ENCODE results near the gene RNF34.
A peak's percentile ranks its signal among the peaks of the same experiment; 100 is the strongest.
"Not testable (repeated sequence)": the region's sequence is repeated elsewhere in the genome, so short reads cannot be mapped to it uniquely, and the experiment has no call there.

RNF34 gene

GRCh38 chr12:121374336-121374735, 25.6 kb upstream of the RNF34 start:
- H3K27ac ChIP-seq (ENCODE audit: low read depth, low read length); H3K4me1 ChIP-seq (ENCODE audit: control insufficient read depth, insufficient read depth, low read length); H3K27me3 ChIP-seq (ENCODE audit: control insufficient read depth, insufficient read depth, low read length); H3K9ac ChIP-seq (ENCODE audit: low read length); H3K4me3 ChIP-seq (ENCODE audit: low read length); H3K36me3 ChIP-seq (ENCODE audit: control insufficient read depth, insufficient read depth, low read length): not testable (repeated sequence)

- H3K9ac ChIP-seq (ENCODE audit: low read length); H3K4me3 ChIP-seq (ENCODE audit: low read length); H3K36me3 ChIP-seq (ENCODE audit: control insufficient read depth, insufficient read depth, low read length); H3K27ac ChIP-seq (ENCODE audit: low read depth, low read length); H3K4me1 ChIP-seq (ENCODE audit: control insufficient read depth, insufficient read depth, low read length); H3K27me3 ChIP-seq (ENCODE audit: control insufficient read depth, insufficient read depth, low read length): not testable (repeated sequence)
Measured at GRCh38 chr12:121374945-121375584, 24.9 kb upstream of the RNF34 start.

- no peaks in the 10 kb centered on the region for H3K4me1 ChIP-seq (ENCODE audit: control insufficient read depth, insufficient read depth, low read length)
- no peak overlapping the region for H3K9ac ChIP-seq (ENCODE audit: low read length)
- H3K27me3 ChIP-seq (ENCODE audit: control insufficient read depth, insufficient read depth, low read length), result no peaks in the 10 kb centered on the region
- H3K27ac ChIP-seq (ENCODE audit: low read depth, low read length), result no peak overlapping the region
- H3K4me3 ChIP-seq (ENCODE audit: low read length), result no peak overlapping the region
- no peaks in the 10 kb centered on the region for H3K36me3 ChIP-seq (ENCODE audit: control insufficient read depth, insufficient read depth, low read length)
Measured at GRCh38 chr12:121376754-121377697, 22.9 kb upstream of the RNF34 start.

GRCh38 chr12:121378736-121379135, 21.2 kb upstream of the RNF34 start:
- Histone ChIP-seq H3K4me1 (ENCODE audit: control insufficient read depth, insufficient read depth, low read length) (no peaks in the 10 kb centered on the region), H3K27me3 (ENCODE audit: control insufficient read depth, insufficient read depth, low read length) (no peaks in the 10 kb centered on the region), H3K9ac (ENCODE audit: low read length) (no peak overlapping the region), H3K4me3 (ENCODE audit: low read length) (no peak overlapping the region), H3K36me3 (ENCODE audit: control insufficient read depth, insufficient read depth, low read length) (no peaks in the 10 kb centered on the region), H3K27ac (ENCODE audit: low read depth, low read length) (no peak overlapping the region)

- Histone ChIP-seq H3K27me3 (ENCODE audit: control insufficient read depth, insufficient read depth, low read length) (no peaks in the 10 kb centered on the region), H3K9ac (ENCODE audit: low read length) (no peak overlapping the region), H3K27ac (ENCODE audit: low read depth, low read length) (no peak overlapping the region), H3K36me3 (ENCODE audit: control insufficient read depth, insufficient read depth, low read length) (no peaks in the 10 kb centered on the region), H3K4me3 (ENCODE audit: low read length) (no peak overlapping the region), H3K4me1 (ENCODE audit: control insufficient read depth, insufficient read depth, low read length) (no peaks in the 10 kb centered on the region)
Measured at GRCh38 chr12:121379945-121380344, 20.0 kb upstream of the RNF34 start.

- no peak overlapping the region for H3K27ac ChIP-seq (ENCODE audit: low read depth, low read length)
Measured at GRCh38 chr12:121383601-121384021, 16.3 kb upstream of the RNF34 start.

GRCh38 chr12:121384891-121385290, 15.0 kb upstream of the RNF34 start:
- H3K36me3 ChIP-seq (ENCODE audit: control insufficient read depth, insufficient read depth, low read length); H3K4me1 ChIP-seq (ENCODE audit: control insufficient read depth, insufficient read depth, low read length); H3K27ac ChIP-seq (ENCODE audit: low read depth, low read length); H3K27me3 ChIP-seq (ENCODE audit: control insufficient read depth, insufficient read depth, low read length); H3K4me3 ChIP-seq (ENCODE audit: low read length); H3K9ac ChIP-seq (ENCODE audit: low read length): not testable (repeated sequence)

More at GRCh38 chr12:121383601-121384021, 16.3 kb upstream of the RNF34 start:
- no peaks in the 10 kb centered on the region for H3K27me3 ChIP-seq (ENCODE audit: control insufficient read depth, insufficient read depth, low read length)
- no peak overlapping the region for H3K9ac ChIP-seq (ENCODE audit: low read length)
- no peaks in the 10 kb centered on the region for H3K36me3 ChIP-seq (ENCODE audit: control insufficient read depth, insufficient read depth, low read length)
- H3K4me3 ChIP-seq (ENCODE audit: low read length), result no peak overlapping the region
- no peaks in the 10 kb centered on the region for H3K4me1 ChIP-seq (ENCODE audit: control insufficient read depth, insufficient read depth, low read length)

- Histone ChIP-seq H3K27ac (ENCODE audit: low read depth, low read length) (no peak overlapping the region), H3K27me3 (ENCODE audit: control insufficient read depth, insufficient read depth, low read length) (no peaks in the 10 kb centered on the region), H3K4me3 (ENCODE audit: low read length) (no peak overlapping the region), H3K4me1 (ENCODE audit: control insufficient read depth, insufficient read depth, low read length) (no peaks in the 10 kb centered on the region), H3K36me3 (ENCODE audit: control insufficient read depth, insufficient read depth, low read length) (no peaks in the 10 kb centered on the region), H3K9ac (ENCODE audit: low read length) (no peak overlapping the region)
Measured at GRCh38 chr12:121388421-121388981, 11.4 kb upstream of the RNF34 start.

- no peak overlapping the region for H3K9ac ChIP-seq (ENCODE audit: low read length)
- no peak overlapping the region for H3K27ac ChIP-seq (ENCODE audit: low read depth, low read length)
- no peak overlapping the region for H3K4me3 ChIP-seq (ENCODE audit: low read length)
- H3K27me3 ChIP-seq (ENCODE audit: control insufficient read depth, insufficient read depth, low read length), result no peaks in the 10 kb centered on the region
- no peaks in the 10 kb centered on the region for H3K4me1 ChIP-seq (ENCODE audit: control insufficient read depth, insufficient read depth, low read length)
- H3K36me3 ChIP-seq (ENCODE audit: control insufficient read depth, insufficient read depth, low read length), result no peaks in the 10 kb centered on the region
Measured at GRCh38 chr12:121390856-121391255, 9.1 kb upstream of the RNF34 start.

- no peaks in the 10 kb centered on the region for H3K27me3 ChIP-seq (ENCODE audit: control insufficient read depth, insufficient read depth, low read length)
- no peaks in the 10 kb centered on the region for H3K4me1 ChIP-seq (ENCODE audit: control insufficient read depth, insufficient read depth, low read length)
- peak overlapping the region; percentile 7 for H3K4me3 ChIP-seq (ENCODE audit: low read length)
- H3K9ac ChIP-seq (ENCODE audit: low read length), result no peak overlapping the region
- no peak overlapping the region for H3K27ac ChIP-seq (ENCODE audit: low read depth, low read length)
- no peaks in the 10 kb centered on the region for H3K36me3 ChIP-seq (ENCODE audit: control insufficient read depth, insufficient read depth, low read length)
Measured at GRCh38 chr12:121391619-121392324, 8.1 kb upstream of the RNF34 start.

GRCh38 chr12:121392325-121392716, 7.6 kb upstream of the RNF34 start:
- Histone ChIP-seq H3K27ac (ENCODE audit: low read depth, low read length) (no peak overlapping the region), H3K36me3 (ENCODE audit: control insufficient read depth, insufficient read depth, low read length) (no peaks in the 10 kb centered on the region), H3K27me3 (ENCODE audit: control insufficient read depth, insufficient read depth, low read length) (no peaks in the 10 kb centered on the region), H3K4me3 (ENCODE audit: low read length) (no peak overlapping the region), H3K4me1 (ENCODE audit: control insufficient read depth, insufficient read depth, low read length) (no peaks in the 10 kb centered on the region), H3K9ac (ENCODE audit: low read length) (no peak overlapping the region)

GRCh38 chr12:121397521-121397920, 2.4 kb upstream of the RNF34 start:
- Histone ChIP-seq H3K4me3 (ENCODE audit: low read length) (no peak overlapping the region), H3K9ac (ENCODE audit: low read length) (no peak overlapping the region), H3K27ac (ENCODE audit: low read depth, low read length) (no peak overlapping the region), H3K27me3 (ENCODE audit: control insufficient read depth, insufficient read depth, low read length) (no peaks in the 10 kb centered on the region), H3K36me3 (ENCODE audit: control insufficient read depth, insufficient read depth, low read length) (no peaks in the 10 kb centered on the region), H3K4me1 (ENCODE audit: control insufficient read depth, insufficient read depth, low read length) (peaks cover 3% of the 10 kb centered on the region)

Measured in rectal smooth muscle tissue (tissue), 1 donor.